K562 (cell line): Measurements from ENCODE around the gene MAP3K2. TPM values are rescaled to one million over a fixed set of nuclear protein-coding genes. Genes with fewer than 3 reads are reported as not detected.

Experiments
- L3MBTL2 ChIP-seq: fragments of 450-650 bp; IDR thresholded peaks from 2 replicates; pipeline ENCODE4 v1.6.1; 2016; ENCODE audit warnings: mild to moderate bottlenecking, moderate library complexity
- MAX ChIP-seq: sonication (generic); formaldehyde crosslinking; IDR thresholded peaks from 2 replicates; pipeline ENCODE4 v1.9.0; 2022; ENCODE audit warnings: mild to moderate bottlenecking, missing genetic modification reagents
- MTA2 ChIP-seq: fragments of 450-650 bp; IDR thresholded peaks from 2 replicates; pipeline ENCODE4 v1.6.1; 2016; ENCODE audit warnings: low read depth
- PCBP2 ChIP-seq: fragments of 200-400 bp; formaldehyde crosslinking; IDR thresholded peaks from 2 replicates; pipeline ENCODE4 v1.6.1; 2018; ENCODE audit warnings: low read length, low read depth, mild to moderate bottlenecking, moderate library complexity; ENCODE audit not compliant: poor library complexity, severe bottlenecking
- ZBTB40 ChIP-seq, 2 experiments: fragments of 450-650 bp in 1 of 2; sonication (generic) in 1 of 2; formaldehyde crosslinking in 1 of 2; IDR thresholded peaks; 2 replicates each; pipeline versions ENCODE4 v1.7.1 to v1.9.0; 2016 to 2022; ENCODE audit warnings: inconsistent platforms in 1 of 2, mild to moderate bottlenecking in 1 of 2, missing genetic modification reagents in 1 of 2
- ZNF76 ChIP-seq: fragments of 250-450 bp; sonication (Bioruptor Pico); IDR thresholded peaks from 2 replicates; pipeline ENCODE4 v1.4.0; 2020; ENCODE audit warnings: mild to moderate bottlenecking, moderate library complexity, borderline replicate concordance
- polyA plus RNA-seq, 8 experiments: library from polyadenylated mRNA; depleted of rRNA in 4 of 8; stranded (reverse) in 5 of 8; unstranded in 3 of 8; fragments of >200 nt; fragmentation: Nextera tagmentation in 2 of 8; fragmentation: Illumina TruSeq in 1 of 8; extraction: Ambion mirVana in 2 of 8; extraction: Trizol in 1 of 8; gene quantifications; 2 replicates each; pipeline versions ENCODE4 v1.2.1 to v1.2.3, GENCODE V29; 2011 to 2014; ENCODE audit warnings: inconsistent platforms in 1 of 8, missing spikeins in 1 of 8
- total RNA-seq, 7 experiments: library from RNA; depleted of rRNA in 6 of 7; stranded (reverse); fragments of >200 nt in 6 of 7; fragmentation: Illumina TruSeq in 2 of 7; extraction: Trizol in 2 of 7; gene quantifications; 2 replicates each; pipeline versions ENCODE4 v1.2.1 to v1.2.3, GENCODE V29; 2011 to 2021; ENCODE audit warnings: low replicate concordance in 1 of 7
- TF ChIP-seq, protein P1 (sequence below): fragments of 450-650 bp; IDR thresholded peaks from 2 replicates; pipeline ENCODE4 v1.6.1; 2018; ENCODE audit warnings: mild to moderate bottlenecking, low read depth; ENCODE audit not compliant: partially characterized antibody
- TF ChIP-seq, protein P2 (sequence below): conservative IDR thresholded peaks from 2 replicates; pipeline ENCODE4 v1.6.1; 2011; ENCODE audit warnings: low read depth, mild to moderate bottlenecking, low read length; ENCODE audit not compliant: control insufficient read depth
- TF ChIP-seq, protein P3 (sequence below): fragments of 450-650 bp; IDR thresholded peaks from 2 replicates; pipeline ENCODE4 v1.6.1; 2016; ENCODE audit warnings: borderline replicate concordance

MAP3K2 gene
- total and polyA plus RNA-seq, 9 of the 15 experiments (the other 6 are each of a cell fraction or from before 2014, with no cell fraction given) = 1.2 to 14.2 (median 5.7) TPM

DNA sequence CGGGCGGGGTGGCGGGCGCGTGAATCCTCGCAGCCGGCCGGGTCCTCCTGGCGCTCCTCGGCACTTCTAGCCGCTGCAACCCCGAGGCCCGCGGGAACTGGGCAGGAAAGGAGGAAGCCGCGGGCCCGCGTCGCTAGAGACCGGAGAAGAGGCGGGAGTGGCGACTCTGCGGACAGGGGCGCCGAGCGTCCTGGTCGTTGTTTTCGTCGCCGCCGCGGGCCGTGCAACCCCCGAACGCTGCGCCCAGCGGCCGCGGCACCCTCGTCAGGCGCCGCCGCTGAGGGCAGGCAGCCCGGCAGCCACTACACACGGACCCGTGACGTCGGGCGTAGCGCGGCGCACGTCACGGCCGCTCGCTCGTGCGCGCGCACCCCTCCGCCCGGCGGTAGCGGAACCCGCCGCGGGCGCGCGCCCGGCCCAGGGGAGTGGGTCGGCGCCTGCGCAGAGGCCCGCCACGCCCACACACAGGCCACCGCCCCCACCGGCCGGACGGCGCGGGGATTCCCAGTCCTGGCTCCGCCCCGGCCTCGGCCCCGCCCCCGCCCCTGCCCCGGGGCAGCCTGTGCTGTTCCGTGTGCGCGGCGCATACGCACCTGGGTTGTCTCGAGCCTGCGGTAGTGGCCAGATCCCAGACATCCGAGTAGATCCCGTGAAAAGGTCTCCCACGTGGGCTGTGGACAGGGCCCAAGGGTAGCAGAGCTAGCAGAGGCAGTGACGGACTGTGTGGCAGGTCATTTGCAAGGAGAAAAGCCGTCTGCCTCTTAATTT, at the start of gene MAP3K2 (continued):
- TF ChIP-seq MAX (CRISPR knock-in tag) (peak; percentile 57), L3MBTL2 (peak; percentile 82), ZNF76 (CRISPR knock-in tag) (no peak), ZBTB40 (IDR thresholded peaks at IDR 0.05) (0 out of 2 replicates have a peak, but pooled peaks have one; percentile 11), ZBTB40 (CRISPR knock-in tag; IDR thresholded peaks at IDR 0.05) (no peak), PCBP2 (no peak), MTA2 (no peak)
- TF ChIP-seq, protein P1, sequence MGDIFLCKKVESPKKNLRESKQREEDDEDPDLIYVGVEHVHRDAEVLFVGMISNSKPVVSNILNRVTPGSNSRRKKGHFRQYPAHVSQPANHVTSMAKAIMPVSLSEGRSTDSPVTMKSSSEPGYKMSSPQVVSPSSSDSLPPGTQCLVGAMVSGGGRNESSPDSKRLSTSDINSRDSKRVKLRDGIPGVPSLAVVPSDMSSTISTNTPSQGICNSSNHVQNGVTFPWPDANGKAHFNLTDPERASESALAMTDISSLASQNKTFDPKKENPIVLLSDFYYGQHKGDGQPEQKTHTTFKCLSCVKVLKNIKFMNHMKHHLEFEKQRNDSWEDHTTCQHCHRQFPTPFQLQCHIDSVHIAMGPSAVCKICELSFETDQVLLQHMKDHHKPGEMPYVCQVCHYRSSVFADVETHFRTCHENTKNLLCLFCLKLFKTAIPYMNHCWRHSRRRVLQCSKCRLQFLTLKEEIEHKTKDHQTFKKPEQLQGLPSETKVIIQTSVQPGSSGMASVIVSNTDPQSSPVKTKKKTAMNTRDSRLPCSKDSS = no peak
- TF ChIP-seq, protein P2, sequence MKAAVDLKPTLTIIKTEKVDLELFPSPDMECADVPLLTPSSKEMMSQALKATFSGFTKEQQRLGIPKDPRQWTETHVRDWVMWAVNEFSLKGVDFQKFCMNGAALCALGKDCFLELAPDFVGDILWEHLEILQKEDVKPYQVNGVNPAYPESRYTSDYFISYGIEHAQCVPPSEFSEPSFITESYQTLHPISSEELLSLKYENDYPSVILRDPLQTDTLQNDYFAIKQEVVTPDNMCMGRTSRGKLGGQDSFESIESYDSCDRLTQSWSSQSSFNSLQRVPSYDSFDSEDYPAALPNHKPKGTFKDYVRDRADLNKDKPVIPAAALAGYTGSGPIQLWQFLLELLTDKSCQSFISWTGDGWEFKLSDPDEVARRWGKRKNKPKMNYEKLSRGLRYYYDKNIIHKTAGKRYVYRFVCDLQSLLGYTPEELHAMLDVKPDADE = peak; percentile 43
- TF ChIP-seq, protein P3, sequence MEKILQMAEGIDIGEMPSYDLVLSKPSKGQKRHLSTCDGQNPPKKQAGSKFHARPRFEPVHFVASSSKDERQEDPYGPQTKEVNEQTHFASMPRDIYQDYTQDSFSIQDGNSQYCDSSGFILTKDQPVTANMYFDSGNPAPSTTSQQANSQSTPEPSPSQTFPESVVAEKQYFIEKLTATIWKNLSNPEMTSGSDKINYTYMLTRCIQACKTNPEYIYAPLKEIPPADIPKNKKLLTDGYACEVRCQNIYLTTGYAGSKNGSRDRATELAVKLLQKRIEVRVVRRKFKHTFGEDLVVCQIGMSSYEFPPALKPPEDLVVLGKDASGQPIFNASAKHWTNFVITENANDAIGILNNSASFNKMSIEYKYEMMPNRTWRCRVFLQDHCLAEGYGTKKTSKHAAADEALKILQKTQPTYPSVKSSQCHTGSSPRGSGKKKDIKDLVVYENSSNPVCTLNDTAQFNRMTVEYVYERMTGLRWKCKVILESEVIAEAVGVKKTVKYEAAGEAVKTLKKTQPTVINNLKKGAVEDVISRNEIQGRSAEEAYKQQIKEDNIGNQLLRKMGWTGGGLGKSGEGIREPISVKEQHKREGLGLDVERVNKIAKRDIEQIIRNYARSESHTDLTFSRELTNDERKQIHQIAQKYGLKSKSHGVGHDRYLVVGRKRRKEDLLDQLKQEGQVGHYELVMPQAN = peak; percentile 38; the same call in 1 of the 2 replicates
